H1 (cell line): Measurements from ENCODE around the gene NUDCD2. TPM values are rescaled to one million over a fixed set of nuclear protein-coding genes. Genes with fewer than 3 reads are reported as not detected.

Experiments
- CTCF ChIA-PET: fragments of 300-600 bp; sonication (Branson Sonifier 250); formaldehyde crosslinking; loops from one replicate; lab custom pipeline; 2021; ENCODE audit not compliant: partially characterized antibody; lab: Charles Lee
- POLR2A ChIA-PET: fragments of 300-600 bp; sonication (Branson Sonifier 250); formaldehyde crosslinking; loops from one replicate; lab custom pipeline; 2021; ENCODE audit warnings: inconsistent platforms; ENCODE audit not compliant: partially characterized antibody; lab: Charles Lee
- DNase-seq, 2 experiments: peaks; one replicate each; pipeline versions ENCODE4 v3.0.0 to v3.0.0-alpha.2; 2010 to 2022; ENCODE audit warnings: low spot score in 2 of 2, low read depth in 1 of 2, mixed read lengths in 1 of 2
- FAIRE-seq: peaks from 2 replicates; lab custom pipeline; 2011; peaks lifted over from hg19 to GRCh38; lab: Jason Lieb, UNC
- H2AFZ ChIP-seq: 2 replicates; pipeline ENCODE4 v1.8.1; 2012; ENCODE audit warnings: low read length, inconsistent platforms
- H2AK5ac ChIP-seq: 2 replicates; pipeline ENCODE4 v1.6.1; 2013; ENCODE audit warnings: low read depth, low read length
- H2BK120ac ChIP-seq: replicated peaks from 2 replicates; pipeline ENCODE3; 2013; ENCODE audit warnings: low read depth, low read length, inconsistent platforms
- H2BK12ac ChIP-seq: 2 replicates; pipeline ENCODE4 v1.6.1; 2013; ENCODE audit warnings: low read depth, low read length
- H2BK15ac ChIP-seq: 2 replicates; pipeline ENCODE4 v1.6.1; 2013; ENCODE audit warnings: low read length
- H2BK20ac ChIP-seq: 2 replicates; pipeline ENCODE4 v1.6.1; 2013; ENCODE audit warnings: low read length
- H2BK5ac ChIP-seq: 2 replicates; pipeline ENCODE4 v1.6.1; 2013; ENCODE audit warnings: low read depth, low read length
- H3K14ac ChIP-seq: 2 replicates; pipeline ENCODE4 v1.6.1; 2013; ENCODE audit warnings: inconsistent platforms; ENCODE audit not compliant: insufficient read length
- H3K18ac ChIP-seq: 2 replicates; pipeline ENCODE4 v1.6.1; 2013; ENCODE audit warnings: low read length; ENCODE audit errors: extremely low read depth
- H3K23ac ChIP-seq: 2 replicates; pipeline ENCODE4 v1.6.1; 2013; ENCODE audit warnings: inconsistent platforms; ENCODE audit not compliant: insufficient read length
- H3K23me2 ChIP-seq: 2 replicates; pipeline ENCODE4 v1.6.1; 2013; ENCODE audit warnings: low read depth, low read length
- H3K27ac ChIP-seq: 2 replicates; pipeline ENCODE4 v1.6.1; 2011; ENCODE audit warnings: low read depth, low read length, inconsistent platforms
- H3K27me3 ChIP-seq, 4 experiments: replicated peaks in 1 of 4; 1 replicate in 1 of 4; 2 replicates in 3 of 4; pipeline versions ENCODE4 v1.6.1 to v1.8.1; 2011 to 2013; ENCODE audit warnings: low read length in 3 of 4, mild to moderate bottlenecking in 3 of 4, inconsistent platforms in 2 of 4, mixed read lengths in 2 of 4, moderate library complexity in 1 of 4; ENCODE audit not compliant: control insufficient read depth in 3 of 4, insufficient read depth in 3 of 4; ENCODE audit errors: extremely low read depth in 1 of 4
- H3K36me3 ChIP-seq, 4 experiments: 2 replicates each; pipeline versions ENCODE4 v1.6.1 to v1.8.1; 2011 to 2013; ENCODE audit warnings: mild to moderate bottlenecking in 4 of 4, low read length in 3 of 4, moderate library complexity in 2 of 4, control low read depth in 1 of 4, inconsistent platforms in 1 of 4; ENCODE audit not compliant: insufficient read depth in 4 of 4, control insufficient read depth in 2 of 4
- H3K4ac ChIP-seq: replicated peaks from 2 replicates; pipeline ENCODE3; 2013; ENCODE audit warnings: low read length, low read depth, mixed read lengths, inconsistent platforms; ENCODE audit not compliant: insufficient read length
- H3K4me1 ChIP-seq, 4 experiments: replicated peaks in 1 of 4; 1 replicate in 1 of 4; 2 replicates in 3 of 4; pipeline versions ENCODE4 v1.6.1 to v1.8.1; 2011 to 2013; ENCODE audit warnings: low read length in 3 of 4, inconsistent platforms in 2 of 4, mixed read lengths in 1 of 4; ENCODE audit not compliant: insufficient read depth in 4 of 4, control insufficient read depth in 3 of 4
- H3K4me2 ChIP-seq, 2 experiments: 2 replicates each; pipeline versions ENCODE4 v1.6.1 to v1.8.1; 2011 to 2013; ENCODE audit warnings: low read depth in 2 of 2, low read length in 2 of 2, control low read depth in 1 of 2, inconsistent platforms in 1 of 2, mild to moderate bottlenecking in 1 of 2; ENCODE audit not compliant: insufficient read depth in 1 of 2
- H3K4me3 ChIP-seq, 4 experiments: fragments of 200-600, 300-600 bp in 1 of 4; sonication (generic), shearing (Covaris generic), sonication (Bioruptor Twin) in 1 of 4; 2 replicates each; pipeline versions ENCODE4 v1.5.1 to v1.8.1; 2011 to 2016; ENCODE audit warnings: low read length in 4 of 4, low read depth in 3 of 4, control low read depth in 2 of 4, inconsistent platforms in 2 of 4, mild to moderate bottlenecking in 2 of 4, mixed read lengths in 1 of 4, moderate library complexity in 1 of 4; ENCODE audit not compliant: insufficient read depth in 2 of 4; ENCODE audit errors: extremely low read depth in 1 of 4
- H3K56ac ChIP-seq: replicated peaks from 2 replicates; pipeline ENCODE3; 2013; ENCODE audit warnings: low read depth, mild to moderate bottlenecking, mixed read lengths, low read length, inconsistent platforms; ENCODE audit not compliant: insufficient read length
- H3K79me1 ChIP-seq: 2 replicates; pipeline ENCODE4 v1.6.1; 2013; ENCODE audit warnings: low read depth, low read length, control low read depth
- H3K79me2 ChIP-seq, 2 experiments: 2 replicates each; pipeline versions ENCODE4 v1.6.1 to v1.8.1; 2012 to 2013; ENCODE audit warnings: low read length in 2 of 2, mild to moderate bottlenecking in 2 of 2, inconsistent platforms in 1 of 2; ENCODE audit not compliant: insufficient read depth in 2 of 2, control insufficient read depth in 1 of 2
- H3K9ac ChIP-seq, 4 experiments: replicated peaks in 1 of 4; 1 replicate in 1 of 4; 2 replicates in 3 of 4; pipeline versions ENCODE4 v1.6.1 to v1.8.1; 2011 to 2013; ENCODE audit warnings: low read depth in 3 of 4, low read length in 3 of 4, control low read depth in 2 of 4, mild to moderate bottlenecking in 2 of 4, moderate library complexity in 2 of 4, inconsistent platforms in 1 of 4; ENCODE audit errors: extremely low read depth in 1 of 4
- H3K9me3 ChIP-seq, 2 experiments: 2 replicates each; pipeline versions ENCODE4 v1.6.1 to v1.8.1; 2012 to 2013; ENCODE audit warnings: mild to moderate bottlenecking in 2 of 2, moderate library complexity in 2 of 2, control low read depth in 1 of 2, inconsistent platforms in 1 of 2, low read depth in 1 of 2, low read length in 1 of 2, mixed read lengths in 1 of 2; ENCODE audit not compliant: insufficient read depth in 2 of 2
- H4K20me1 ChIP-seq, 2 experiments: replicated peaks in 1 of 2; 2 replicates each; pipeline versions ENCODE3 to v1.8.1; 2011 to 2013; ENCODE audit warnings: inconsistent platforms in 2 of 2, low read length in 2 of 2, mild to moderate bottlenecking in 1 of 2; ENCODE audit not compliant: insufficient read depth in 2 of 2, control insufficient read depth in 1 of 2
- H4K5ac ChIP-seq: 2 replicates; pipeline ENCODE4 v1.6.1; 2013; ENCODE audit warnings: low read length, low read depth, mixed read lengths, inconsistent platforms; ENCODE audit not compliant: insufficient read length
- H4K8ac ChIP-seq: 2 replicates; pipeline ENCODE4 v1.8.0; 2013; ENCODE audit warnings: mild to moderate bottlenecking, moderate library complexity, low read length, inconsistent platforms; ENCODE audit not compliant: insufficient read depth; ENCODE audit errors: extremely low read depth
- H4K91ac ChIP-seq: replicated peaks from 2 replicates; pipeline ENCODE3; 2013; ENCODE audit warnings: low read length, mixed read lengths, inconsistent platforms; ENCODE audit not compliant: insufficient read length
- ASH2L ChIP-seq: fragments of 200-600, 300-600 bp; sonication (generic); IDR thresholded peaks from one replicate; pipeline ENCODE4 v1.7.1; 2017; ENCODE audit warnings: low read length
- CTCF ChIP-seq, 3 experiments: IDR thresholded peaks; 1 replicate in 2 of 3; 2 replicates in 1 of 3; pipeline versions ENCODE4 v1.5.1 to v1.6.1; 2011; ENCODE audit warnings: low read length in 3 of 3, mild to moderate bottlenecking in 3 of 3, inconsistent platforms in 2 of 3, low read depth in 1 of 3, moderate library complexity in 1 of 3; ENCODE audit not compliant: insufficient read depth in 1 of 3; ENCODE audit errors: control extremely low read depth in 1 of 3
- EP300 ChIP-seq, 2 experiments: IDR thresholded peaks; 1 replicate in 1 of 2; 2 replicates in 1 of 2; pipeline ENCODE4 v1.6.1; 2011 to 2012; ENCODE audit warnings: low read depth in 2 of 2, low read length in 2 of 2, mild to moderate bottlenecking in 2 of 2, borderline replicate concordance in 1 of 2, inconsistent platforms in 1 of 2, moderate library complexity in 1 of 2
- PHF8 ChIP-seq: fragments of 200-600 bp; sonication (generic); conservative IDR thresholded peaks from 2 replicates; pipeline ENCODE4 v1.7.1; 2012; ENCODE audit warnings: low read depth, mild to moderate bottlenecking, inconsistent platforms, low read length, moderate library complexity
- SP1 ChIP-seq: IDR thresholded peaks from 2 replicates; pipeline ENCODE4 v1.6.1; 2011; ENCODE audit warnings: low read depth, low read length
- SP2 ChIP-seq: IDR thresholded peaks from 2 replicates; pipeline ENCODE4 v1.6.1; 2012; ENCODE audit warnings: mild to moderate bottlenecking, low read length, inconsistent platforms
- SP4 ChIP-seq: IDR thresholded peaks from 2 replicates; pipeline ENCODE4 v1.6.1; 2012; ENCODE audit warnings: low read length, inconsistent platforms
- WGBS, 2 experiments: shearing (Covaris generic) in 1 of 2; methylation state at CpG; one replicate each; pipeline versions ENCODE4 v1.1.6 to v1.1.7; 2013 to 2015; ENCODE audit warnings: low lambda C conversion rate in 2 of 2, mixed read lengths in 2 of 2, inconsistent platforms in 1 of 2, low coverage in 1 of 2, missing lambda C conversion rate in 1 of 2; ENCODE audit not compliant: insufficient replicate concordance in 2 of 2, insufficient coverage in 1 of 2, insufficient read length in 1 of 2; ENCODE audit errors: extremely low coverage in 1 of 2, missing lambda C conversion rate in 1 of 2; 5-methylcytosine and 5-hydroxymethylcytosine counted together
- polyA plus RNA-seq, 7 experiments: library from polyadenylated mRNA; depleted of rRNA in 3 of 7; stranded (reverse) in 5 of 7; unstranded in 2 of 7; fragments of >200 nt in 5 of 7; fragments of 200-250 nt in 2 of 7; gene quantifications; 1 replicate in 5 of 7; 2 replicates in 1 of 7; 4 replicates in 1 of 7; pipeline versions ENCODE4 v1.2.1 to v1.2.3, GENCODE V29; 2011 to 2013; ENCODE audit warnings: missing spikeins in 2 of 7, mixed read lengths in 2 of 7
- total RNA-seq: library from RNA; stranded (reverse); fragmentation: NEBNext Ultra II Directional; extraction: Animal tissue kit (Norgen Biotek cat#: 25700); gene quantifications from 2 replicates; pipeline ENCODE4 v1.2.1, GENCODE V29; 2021

The NUDCD2 gene
- total and polyA plus RNA-seq, 2 of the 8 experiments (the other 6 are each of a cell fraction or from before 2014, with no cell fraction given), result 12.2 to 59.5 TPM

- WGBS, 2 experiments, result 2% methylated on average over 34 of the region's 51 CpGs; no CpG with 5 or more reads in 1 of the 2 experiments
- Histone ChIP-seq H3K23me2 (peaks cover 4% of the 10 kb centered on the region; the same call in 1 of the 2 replicates), H2AK5ac (no peak within 1 kb of the TSS; the same call in 1 of the 2 replicates), H3K79me2 (peaks cover 20 to 53% of the 10 kb centered on the region in 2 experiments), H3K79me1 (no peaks in the 10 kb centered on the region), H3K27me3 (no peaks in the 10 kb centered on the region), H4K5ac (peak within 1 kb of the TSS; percentile 97), H2BK5ac (peak within 1 kb of the TSS; percentile 97), H3K18ac (peak within 1 kb of the TSS; percentile 98; the same call in 1 of the 2 replicates), H3K4me3 (peak within 1 kb of the TSS; percentile 80 to 92 (median 87)), H3K14ac (no peak within 1 kb of the TSS), H3K27ac (peak within 1 kb of the TSS; percentile 94), H3K23ac (no peak within 1 kb of the TSS), H3K9me3 (no peaks in the 10 kb centered on the region), H3K56ac (peak within 1 kb of the TSS; percentile 89), H3K4ac (peak within 1 kb of the TSS; percentile 47), H2AFZ (no peak within 1 kb of the TSS), H2BK15ac (no peak within 1 kb of the TSS), H2BK120ac (no peak within 1 kb of the TSS), H2BK20ac (no peak within 1 kb of the TSS), H3K36me3 (peaks cover 9 to 37% (median 26%) of the 10 kb centered on the region in 4 experiments), H4K8ac (peak within 1 kb of the TSS; percentile 94; the same call in 1 of the 2 replicates), H4K91ac (peak within 1 kb of the TSS; percentile 89), H3K4me2 (peak within 1 kb of the TSS; percentile 70 to 85), H4K20me1 (peaks cover 7 to 14% of the 10 kb centered on the region in 2 experiments), H3K4me1 (peaks cover 0 to 3% (median 1%) of the 10 kb centered on the region in 4 experiments; a peak in 3 of 7 replicates), H3K9ac (peak within 1 kb of the TSS; percentile 85 to 94 (median 92)), H2BK12ac (no peak within 1 kb of the TSS)
- ChIA-PET CTCF (interaction anchor here (0.5 to 1.9 kb wide), 4 partner anchors 21 to 257 kb away, joined by 4 to 8 read pairs (median 5); no protein-coding TSS in a partner anchor), POLR2A (interaction anchor here (0.7 to 9.0 kb wide), 21 partner anchors 11 to 555 kb away, joined by 3 to 189 read pairs (median 4); partner anchors contain the start of genes HMMR, MAT2B and NUDCD2)
- DNase-seq (peak; percentile 92 to 97), FAIRE-seq (peak; percentile 97)
- no peak for TF ChIP-seq CTCF (IDR thresholded peaks at IDR 0.05; ENCODE audit: control extremely low read depth in 1 of 3, insufficient read depth in 1 of 3, low read depth in 1 of 3, low read length in 3 of 3)
- peak; percentile 57 for TF ChIP-seq SP2
- TF ChIP-seq ASH2L, result peak; percentile 84
- TF ChIP-seq SP1, result peak; percentile 95
- TF ChIP-seq EP300 (IDR thresholded peaks at IDR 0.05; ENCODE audit: borderline replicate concordance in 1 of 2, low read depth in 2 of 2, low read length in 2 of 2), result no peak; a peak in 1 of 3 replicates
- no peak; the same call in 1 of the 2 replicates for TF ChIP-seq SP4
- peak; percentile 96 for TF ChIP-seq PHF8
These were observed 22.4 kb downstream of the NUDCD2 start, which contains the start of gene CCNG1 for GRCh38 chr5:163437309-163438182. Gene CCNG1, plus strand, starts transcription at chr5:163437595. Its CDS starts 1,662 bp downstream, at chr5:163439257.
